Measurements from ENCODE around the gene SRGAP3.
A peak's percentile ranks its signal among the peaks of the same experiment; 100 is the strongest.

Gene SRGAP3

DNA sequence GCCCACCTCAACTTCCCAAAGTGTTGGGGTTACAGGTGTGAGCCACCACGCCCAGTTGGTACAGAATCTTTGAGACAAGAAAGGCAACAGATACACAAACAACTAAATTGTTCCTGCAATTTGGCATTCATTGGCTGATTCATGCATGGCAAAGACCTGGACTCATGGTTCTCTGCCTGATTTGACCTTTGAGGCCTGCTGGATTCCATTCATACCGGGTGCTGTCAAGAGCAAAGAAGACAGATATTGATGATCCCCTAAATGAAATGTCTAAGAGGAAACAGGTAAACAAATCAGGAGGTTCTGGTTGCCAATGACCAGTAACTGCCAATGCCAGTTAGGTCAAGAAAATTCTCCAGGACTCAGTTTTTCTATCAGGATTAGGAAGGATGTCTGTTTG, 242.2 kb downstream of the SRGAP3 start:
- DNase-seq = no peak

DNA sequence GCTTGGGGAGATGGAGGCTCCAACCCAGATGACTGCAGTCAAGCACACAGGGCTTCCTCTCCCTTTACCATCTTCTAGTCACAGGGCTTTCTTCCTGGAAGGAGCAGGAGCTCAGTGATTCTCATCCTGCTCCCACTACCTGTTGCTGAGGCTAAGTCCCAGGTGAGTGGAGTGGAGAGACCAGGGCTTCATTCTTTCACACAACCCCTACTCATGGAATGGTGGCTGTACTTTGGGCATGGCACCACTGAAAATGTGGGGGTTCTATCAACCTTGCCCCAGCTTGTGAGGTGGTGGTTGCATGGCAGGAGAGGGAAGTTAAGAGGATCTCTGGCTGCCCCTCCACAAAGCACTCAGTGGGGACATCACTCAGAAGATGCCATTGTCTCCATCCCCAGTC, 249.4 kb downstream of the SRGAP3 start:
- DNase-seq = no peak

DNA sequence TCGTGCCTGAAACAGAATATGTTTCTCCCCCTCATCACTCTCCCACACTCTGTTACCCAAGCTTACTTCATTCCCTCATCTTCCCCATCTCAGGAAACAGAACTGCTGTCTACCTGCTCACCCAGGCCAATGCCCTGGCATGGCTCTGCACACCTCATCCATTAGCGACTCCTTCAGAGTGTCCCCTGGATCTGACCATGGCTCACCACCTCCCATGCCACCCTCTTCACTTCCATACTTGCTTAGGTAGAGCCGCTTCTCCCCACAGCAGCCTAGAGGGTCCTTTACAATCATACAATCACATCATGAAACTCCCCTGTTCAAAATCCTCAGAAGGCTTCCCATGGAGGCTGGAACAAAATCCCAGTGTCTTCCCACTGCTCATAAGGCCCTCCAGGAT, 252.3 kb downstream of the SRGAP3 start:
- no peak for DNase-seq

DNA sequence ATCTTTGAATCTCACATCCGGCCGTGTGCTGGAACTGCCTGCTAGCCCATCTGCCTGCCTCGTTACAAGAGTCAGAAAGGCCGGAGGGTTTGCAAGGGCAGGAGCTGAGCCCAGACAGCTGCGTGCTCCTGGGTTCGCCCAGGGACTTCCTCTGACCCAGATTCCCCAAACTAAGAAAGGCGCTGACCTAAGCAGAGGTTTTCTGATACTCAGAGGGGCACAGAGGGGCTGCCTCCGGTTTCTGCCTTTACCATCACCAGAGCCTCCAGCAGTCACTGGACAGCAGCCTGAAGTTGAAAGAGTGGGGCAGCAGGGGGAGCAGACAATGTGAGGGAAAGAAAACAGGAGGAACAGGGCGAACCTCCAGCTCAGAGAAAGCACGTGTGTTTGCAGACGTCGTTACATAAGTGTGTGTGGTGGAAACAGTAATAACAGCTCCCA, 252.7 kb downstream of the SRGAP3 start:
- no peak for DNase-seq

DNA sequence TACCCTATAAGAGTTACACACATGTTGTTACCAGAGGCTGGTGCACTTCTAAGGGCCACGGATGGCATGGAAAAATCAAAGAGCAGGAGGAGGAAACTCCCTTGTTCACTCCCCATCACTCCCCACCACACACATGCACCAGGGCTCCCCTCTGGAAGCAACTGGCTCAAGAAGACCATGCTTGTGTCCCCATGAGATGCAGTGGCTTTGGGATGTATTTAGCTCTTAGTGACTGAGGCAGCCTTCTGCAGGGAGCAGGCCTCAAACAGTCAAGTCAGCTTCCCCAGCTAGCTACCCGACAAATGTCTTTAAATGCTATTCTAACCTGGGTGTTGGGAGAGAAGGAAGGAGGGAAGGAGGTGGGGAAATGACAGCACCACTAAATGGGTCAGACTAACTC, 253.2 kb downstream of the SRGAP3 start:
- DNase-seq = no peak

DNA sequence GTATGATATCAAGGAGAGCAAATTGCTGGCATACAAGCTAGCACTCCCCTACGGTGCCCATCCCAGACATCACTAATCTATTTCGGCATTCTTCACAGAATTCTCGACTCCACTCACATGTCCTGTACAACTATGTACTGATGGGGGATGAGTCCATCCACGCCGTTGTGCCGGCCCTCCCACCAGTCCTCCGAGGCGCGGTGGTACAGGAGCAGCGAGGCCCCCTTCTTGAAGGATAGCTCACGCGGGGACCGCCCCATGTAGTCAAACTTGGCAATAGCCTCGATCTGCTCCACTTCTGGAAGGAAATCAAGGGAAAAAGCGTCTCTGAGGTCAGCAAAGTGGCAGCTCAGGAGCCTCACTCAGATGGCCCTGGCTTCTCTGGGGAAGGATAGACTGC, 255.2 kb downstream of the SRGAP3 start:
- no peak for DNase-seq

DNA sequence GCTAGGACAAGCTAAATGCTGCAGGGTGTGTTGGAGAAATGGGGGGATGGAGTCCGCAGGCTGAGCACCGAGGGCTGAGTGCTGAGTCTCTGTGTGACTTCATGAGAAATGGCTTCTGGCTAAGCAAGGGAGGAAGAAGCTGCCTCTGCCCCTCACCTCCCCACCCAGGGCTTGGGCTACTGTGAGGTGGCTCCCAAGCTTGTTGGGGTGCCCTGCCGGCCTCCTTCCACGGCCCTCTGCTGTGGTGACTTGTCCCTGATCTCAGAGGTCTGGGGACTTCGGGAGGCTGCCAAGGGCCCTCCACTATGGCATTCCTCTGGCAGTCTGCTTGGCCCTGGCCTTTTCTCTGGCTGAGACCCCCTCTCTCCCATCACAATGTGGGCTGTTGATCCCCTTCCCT, 256.1 kb downstream of the SRGAP3 start:
- DNase-seq = no peak

DNA sequence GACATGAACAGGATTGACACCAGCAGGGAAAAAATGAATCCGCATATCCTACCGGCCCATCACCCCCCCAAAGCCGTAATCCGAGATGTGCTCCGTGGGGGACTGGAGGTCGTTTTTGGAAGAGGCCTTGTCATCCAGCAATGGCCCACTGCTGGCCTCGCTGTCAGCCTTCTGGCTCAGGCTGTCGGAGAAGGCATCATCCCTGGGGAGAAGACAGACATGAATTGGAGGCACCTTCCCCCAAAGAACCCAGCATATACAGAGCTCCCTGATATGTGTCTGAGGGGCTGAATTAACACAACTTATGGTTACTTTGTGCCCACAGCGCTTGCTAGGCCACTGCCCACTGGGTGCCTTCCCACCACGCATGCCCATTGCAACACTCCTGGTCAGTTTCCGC, 256.6 kb downstream of the SRGAP3 start:
- DNase-seq = no peak

DNA sequence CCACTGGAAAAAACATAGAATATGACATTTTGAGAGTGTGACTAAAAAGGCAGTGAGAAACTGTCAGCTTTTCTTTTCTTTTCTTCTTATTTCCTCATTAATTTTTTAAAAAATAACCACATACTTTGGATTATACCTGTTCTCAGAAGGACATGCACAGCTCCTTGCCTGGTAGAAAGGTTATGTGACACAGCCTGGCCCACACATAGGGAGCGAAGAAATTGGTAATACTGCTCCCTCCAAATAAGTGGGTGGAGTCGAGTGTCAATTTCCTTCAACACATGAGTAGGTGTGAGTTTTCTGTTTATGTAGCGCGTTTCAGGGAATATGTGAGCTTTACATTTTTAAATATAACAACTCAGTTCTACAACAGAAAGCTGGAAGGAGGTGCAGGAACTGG, 257.2 kb downstream of the SRGAP3 start:
- DNase-seq = no peak

DNA sequence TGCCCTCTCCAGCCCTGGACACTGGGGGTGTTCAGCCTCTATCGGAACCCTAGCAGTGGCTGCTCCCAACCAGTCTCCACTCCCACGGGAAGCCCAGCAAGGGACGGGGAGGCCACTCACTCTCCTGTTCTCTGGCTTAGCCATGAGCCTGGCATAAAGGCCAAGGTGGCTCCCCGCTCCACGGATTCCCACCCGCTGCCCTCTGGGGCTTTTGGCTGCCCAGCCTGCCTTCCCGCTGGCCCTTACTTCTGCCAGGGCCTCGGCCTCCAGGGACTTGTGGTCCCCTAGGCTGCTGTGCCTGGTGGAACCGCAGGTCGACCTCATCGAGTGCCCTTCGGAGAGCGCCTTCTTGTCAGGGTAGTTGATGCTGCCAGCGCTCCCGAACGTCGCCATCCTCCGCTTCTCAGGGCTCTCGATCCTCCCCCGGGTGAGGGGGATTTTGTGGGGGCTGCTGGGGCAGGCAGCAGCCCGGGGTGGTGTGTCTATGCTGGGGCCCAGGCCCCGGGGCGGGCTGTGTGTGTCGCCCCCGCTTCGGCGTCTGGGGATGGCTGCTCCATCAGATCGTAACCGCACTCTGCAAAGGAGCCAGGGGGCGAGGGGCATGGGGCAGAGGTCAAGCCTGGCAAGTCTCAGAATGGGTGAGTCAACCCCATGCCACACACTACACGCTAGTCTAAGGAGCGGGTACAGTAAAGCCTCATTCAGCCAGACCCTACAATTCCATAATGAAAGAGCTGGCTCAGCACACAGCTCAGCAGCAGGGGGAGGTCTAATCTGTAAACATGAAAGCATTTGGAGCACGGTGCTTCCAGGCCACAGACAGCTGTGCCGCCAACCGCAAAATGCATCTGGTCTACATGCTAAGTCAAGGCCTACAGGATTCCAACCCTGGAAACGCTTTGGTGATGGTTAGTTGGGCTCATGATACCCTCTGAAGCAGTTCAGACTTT, 258.9 kb downstream of the SRGAP3 start:
- DNase-seq = no peak

DNA sequence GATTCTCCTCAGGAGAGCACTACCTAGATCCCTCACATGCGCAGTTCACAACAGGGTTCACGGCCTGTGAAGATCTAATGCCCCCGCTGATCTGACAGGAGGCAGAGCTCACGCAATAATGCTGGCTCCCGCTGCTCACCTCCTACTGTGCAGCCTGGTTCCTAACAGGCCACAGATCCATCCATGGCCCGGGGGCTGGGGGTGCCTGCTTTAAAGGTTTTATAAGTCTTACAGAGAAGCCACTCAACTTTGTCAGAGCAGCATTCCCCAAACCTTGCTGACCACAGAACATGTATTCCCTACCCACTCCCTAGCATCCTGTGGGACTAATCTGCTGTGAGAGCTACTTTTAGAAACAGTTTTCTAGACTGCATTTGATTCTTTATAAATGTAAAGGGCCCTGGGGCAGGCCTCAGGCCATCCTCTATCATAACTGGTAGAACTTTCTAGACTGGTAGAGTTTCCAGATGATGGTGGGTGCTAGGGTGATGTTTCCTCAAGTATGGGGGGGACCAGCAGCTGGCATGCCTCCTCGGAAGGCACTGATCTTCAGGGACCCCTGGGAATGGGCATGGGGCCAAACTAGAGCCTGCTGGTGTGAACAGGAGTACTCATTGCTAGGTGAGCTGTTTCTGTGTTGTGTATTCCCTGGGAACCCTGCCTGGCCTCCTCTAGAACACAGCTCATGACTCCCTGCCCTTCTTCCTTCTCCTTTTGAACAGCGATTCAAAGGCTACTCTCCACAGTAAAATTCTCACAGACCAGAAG, 260.5 kb downstream of the SRGAP3 start:
- DNase-seq = no peak

DNA sequence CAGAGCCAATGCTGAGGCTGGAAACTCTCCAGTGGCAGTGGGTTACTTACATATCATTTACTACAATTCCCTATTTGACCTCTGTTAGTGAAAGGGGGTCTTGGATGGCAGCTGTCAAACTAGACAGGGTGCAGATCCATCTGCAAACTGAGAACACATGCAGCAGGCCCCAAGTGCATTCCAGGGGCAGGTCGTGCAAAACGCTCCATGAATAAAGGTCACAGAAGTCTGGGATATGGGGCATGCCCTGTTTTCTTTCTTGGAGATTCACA, 261.1 kb downstream of the SRGAP3 start:
- no peak for DNase-seq

DNA sequence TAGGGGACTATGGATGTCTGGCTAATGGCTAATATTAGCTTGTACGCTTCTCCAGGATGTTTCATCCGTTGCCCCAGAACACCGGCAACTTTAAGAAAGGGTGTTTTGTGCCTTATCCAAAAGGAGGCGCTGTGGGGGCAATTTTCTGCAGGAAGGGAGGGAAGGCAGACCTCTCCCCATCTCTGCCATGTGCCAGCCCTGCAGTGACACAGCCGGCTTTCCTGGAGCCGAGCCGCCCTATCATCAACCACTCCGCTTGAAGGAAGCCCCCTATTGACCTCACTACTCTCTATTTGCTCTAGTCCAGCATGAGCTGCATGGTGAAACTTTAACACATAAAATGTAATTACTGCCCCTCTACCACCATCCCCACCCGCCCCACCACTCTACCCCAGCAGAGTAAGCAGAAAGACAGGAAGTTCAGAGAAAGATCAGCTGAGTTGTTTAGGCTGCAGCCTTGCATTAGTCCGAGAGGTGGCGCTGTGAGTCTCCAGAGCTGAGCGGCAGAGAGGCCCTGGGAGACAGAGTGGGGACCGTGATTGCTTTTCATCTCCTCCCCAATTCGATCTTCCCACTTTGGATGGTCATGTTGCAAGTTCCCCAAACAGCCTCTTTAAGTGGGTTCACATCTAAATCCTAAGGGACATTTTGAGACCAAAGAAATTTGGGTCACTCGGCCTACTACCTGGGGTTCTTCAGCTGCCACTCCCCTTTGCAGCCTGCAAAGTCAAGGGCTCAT, 261.6 kb downstream of the SRGAP3 start:
- peak; percentile 79 for DNase-seq

DNA sequence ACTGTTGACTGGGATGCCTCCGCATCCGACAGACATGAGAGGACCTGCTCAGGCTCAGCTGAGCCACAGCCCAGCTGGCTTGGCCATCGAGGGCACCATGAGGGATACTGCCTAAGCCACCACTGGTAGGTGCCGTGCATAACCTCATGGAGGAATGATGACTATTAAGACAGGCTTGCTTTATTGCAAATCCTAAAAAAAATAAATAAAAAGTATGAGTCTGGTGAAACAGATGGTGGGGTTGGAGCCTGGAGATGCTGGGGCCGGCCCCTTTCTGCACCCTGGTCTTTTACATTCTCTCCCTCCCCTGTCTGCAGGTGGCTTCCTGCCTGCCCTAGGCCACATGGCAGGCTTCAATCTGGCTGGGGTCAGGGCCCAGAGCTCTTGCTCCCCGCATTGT, 262.2 kb downstream of the SRGAP3 start:
- DNase-seq = no peak

DNA sequence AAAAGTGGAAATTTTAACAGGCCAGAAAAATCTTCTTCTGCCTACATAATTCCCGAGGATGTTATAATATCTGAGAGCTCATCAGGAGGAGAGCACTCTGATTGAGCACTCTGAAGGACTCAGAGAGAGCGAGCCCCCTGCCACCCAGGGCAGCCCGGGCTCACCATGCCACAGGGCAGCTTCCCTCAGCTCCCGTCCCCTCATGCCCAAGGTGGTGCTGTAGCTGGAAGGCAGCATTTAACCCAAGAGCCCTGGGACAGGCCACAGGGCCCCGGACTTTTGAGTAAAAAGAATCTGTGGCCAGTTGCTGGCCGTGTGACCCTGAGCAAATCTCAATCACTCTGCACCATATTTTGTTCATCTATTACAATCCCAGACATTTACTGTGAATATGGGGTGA, 262.7 kb downstream of the SRGAP3 start:
- no peak for DNase-seq

DNA sequence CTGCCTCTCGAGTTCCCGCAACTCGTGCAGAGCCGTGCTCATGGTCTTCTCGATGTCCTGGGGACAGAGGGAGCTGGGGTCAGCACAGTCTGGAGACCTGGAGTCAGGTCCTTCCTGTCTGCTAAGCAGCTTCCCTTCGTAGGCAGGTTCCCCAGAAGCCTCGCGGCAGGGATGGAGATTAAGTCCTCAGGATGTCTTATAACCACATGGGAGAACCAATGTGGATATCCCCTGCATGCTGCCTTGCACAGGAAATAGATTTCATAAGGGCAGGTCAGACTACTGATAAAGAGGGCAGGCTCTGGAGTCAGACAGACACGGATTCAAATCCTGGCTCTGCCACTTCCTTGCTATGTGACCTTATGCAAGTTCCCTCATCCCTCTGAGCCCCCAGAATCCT, 263.6 kb downstream of the SRGAP3 start:
- no peak for DNase-seq

DNA sequence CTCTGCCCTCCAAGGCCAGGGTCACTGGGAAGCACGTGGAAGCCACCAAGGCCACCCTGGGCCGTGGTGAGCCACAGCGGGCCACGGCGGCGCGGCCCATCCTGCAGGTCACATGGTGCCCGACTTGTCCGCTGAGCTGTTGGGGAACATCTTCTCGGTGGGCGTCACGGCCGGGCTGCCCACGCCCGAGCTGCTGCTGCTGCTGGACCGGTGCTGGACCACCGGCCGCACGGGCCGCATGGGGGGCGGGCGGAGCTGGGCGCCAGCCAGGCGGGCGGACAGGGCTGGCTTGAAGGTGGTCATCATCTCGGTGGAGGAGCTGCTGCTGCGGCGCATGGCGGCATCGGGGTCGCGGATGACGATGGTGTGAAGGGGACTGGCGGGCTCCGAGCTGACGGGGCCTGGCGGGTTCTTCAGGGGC, 264.0 kb downstream of the SRGAP3 start:
- no peak for DNase-seq

DNA sequence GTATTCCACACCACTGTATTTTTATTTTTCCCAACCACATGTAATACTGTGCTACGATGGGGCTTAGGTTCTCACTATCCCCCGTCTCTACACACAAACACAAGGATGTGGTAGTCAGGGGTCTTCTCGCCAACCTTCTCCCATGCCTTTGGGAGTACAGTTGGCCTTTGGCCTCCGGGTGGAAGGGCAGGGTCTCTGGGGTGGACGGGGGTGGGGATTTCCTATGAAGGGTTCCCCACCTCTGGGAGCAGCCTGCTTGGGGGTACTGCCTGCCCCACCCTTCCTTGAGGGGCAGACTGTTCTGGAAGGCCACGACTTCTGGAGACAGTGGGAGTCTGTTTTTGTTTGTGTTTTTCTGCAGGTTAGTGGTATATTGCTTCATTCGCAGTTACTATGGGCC, 264.9 kb downstream of the SRGAP3 start:
- no peak for DNase-seq

DNA sequence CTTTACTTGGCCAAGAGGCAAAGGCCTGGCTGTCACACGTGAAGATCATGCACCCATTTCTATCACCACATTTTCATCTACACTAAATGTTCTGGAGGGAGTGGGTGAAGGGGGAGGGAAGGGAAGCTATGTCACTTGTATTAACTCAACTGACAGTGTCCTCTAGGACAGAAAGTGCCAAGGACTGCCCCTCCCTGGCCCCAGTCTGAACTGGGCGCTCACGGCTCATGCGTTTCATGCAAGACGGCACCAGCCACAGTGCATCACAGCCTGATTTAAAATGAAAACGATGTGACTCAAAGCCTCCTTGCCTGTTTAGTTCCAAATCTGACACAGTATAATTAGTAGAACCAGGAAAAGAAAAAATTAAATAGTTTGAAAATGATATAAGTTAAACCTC, 265.4 kb downstream of the SRGAP3 start:
- no peak for DNase-seq

DNA sequence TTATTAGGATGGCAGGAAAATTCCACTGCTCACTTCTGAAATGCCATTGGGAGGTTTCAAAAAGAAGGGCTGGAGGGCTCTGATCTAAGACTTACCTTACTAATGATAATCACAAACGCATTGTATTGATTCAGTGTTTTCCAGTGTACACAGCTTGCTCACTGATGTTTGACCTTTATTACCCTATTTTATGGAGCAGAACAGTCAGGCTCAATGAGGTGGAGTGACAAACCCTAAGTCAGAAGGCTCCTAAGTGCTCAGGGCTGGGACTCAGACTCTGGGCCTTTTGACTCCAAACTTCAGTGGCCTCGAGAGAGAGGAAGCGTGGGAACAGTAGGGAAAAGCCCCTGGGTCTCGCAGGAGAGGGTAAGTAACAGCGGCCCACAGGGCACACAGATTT, 265.9 kb downstream of the SRGAP3 start:
- no peak for DNase-seq

DNA sequence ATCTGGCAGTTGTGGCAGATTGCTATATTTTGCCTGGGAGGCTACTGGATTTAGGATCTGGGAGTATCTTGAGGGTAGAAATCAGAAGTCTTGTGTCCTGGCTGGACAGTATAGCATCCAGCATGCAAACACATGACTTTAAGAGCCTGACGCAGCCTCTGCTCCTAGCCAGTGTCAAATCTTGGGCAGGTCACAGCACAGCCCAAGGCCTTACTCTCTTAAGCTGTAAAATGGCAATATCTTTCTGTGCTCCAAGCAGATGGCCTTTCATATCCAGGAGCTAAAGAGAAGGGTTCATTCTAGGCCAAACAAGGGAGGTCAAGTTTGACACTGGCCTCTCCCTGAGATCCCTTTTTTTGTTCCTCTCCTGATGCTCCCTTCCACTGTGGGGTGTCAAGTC, 266.4 kb downstream of the SRGAP3 start:
- DNase-seq = no peak

DNA sequence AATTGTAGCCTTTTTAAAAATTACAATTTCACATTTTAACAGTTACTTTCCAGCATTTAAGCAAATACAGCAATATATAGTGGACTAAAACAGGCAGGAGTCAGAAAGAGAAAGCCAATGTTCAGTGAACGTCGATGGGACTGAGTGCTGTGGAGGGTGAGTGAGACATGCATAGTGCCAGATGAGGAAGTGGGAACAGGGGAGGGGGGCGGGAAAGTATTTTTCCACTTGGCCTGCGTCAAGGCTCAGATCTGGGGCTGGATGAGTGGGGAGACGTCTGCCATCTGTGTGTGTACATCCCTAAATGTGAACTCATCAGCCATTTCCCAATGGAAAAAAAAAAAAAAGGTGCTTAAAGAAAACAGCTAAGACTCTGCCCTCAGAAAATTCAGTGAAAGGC, 266.9 kb downstream of the SRGAP3 start:
- no peak for DNase-seq

DNA sequence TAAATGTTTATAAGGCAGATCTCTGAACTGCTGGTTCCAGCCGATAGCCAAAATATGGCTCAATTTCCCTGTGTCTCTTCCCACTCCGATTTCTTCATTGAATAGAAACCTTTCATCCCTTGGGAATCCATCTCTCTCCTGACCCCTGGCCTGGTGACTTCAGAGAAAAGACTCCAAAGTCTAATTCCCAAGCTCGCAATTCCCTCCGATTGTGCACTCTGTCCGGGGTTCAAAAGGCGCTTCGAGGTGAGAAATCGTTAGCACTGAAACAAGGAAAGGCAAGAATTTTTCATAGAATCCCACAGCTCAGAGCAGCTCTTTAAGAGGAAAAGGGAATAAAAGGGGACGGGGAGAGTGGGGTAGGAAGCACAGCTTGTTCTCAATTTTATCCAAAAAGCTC, 267.7 kb downstream of the SRGAP3 start:
- no peak for DNase-seq

DNA sequence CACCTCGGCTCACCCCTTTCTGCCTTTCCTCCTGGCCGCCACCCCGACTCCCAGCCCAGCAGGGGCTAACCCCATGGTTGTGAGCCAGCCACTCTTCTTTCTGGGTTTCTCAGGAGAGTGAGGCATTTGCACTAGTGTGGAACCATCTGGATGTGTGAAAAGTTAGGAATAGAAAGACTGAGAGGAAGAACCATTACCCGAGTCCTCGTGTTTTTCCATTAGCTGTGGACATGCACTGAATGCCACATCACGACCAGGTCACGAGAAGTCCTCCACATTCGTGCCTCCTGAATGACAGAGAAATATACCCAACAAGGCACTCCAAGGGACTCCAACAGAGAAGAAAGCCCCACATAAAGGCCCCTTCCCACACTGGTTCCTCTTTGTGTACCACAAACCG, 268.1 kb downstream of the SRGAP3 start:
- DNase-seq = no peak

All from activated CD8-positive, alpha-beta memory T cell treated with anti-CD3 and anti-CD28 coated beads, Interleukin-2, amount 50 U/mL, for 48 hours (primary cell).